ENCODE measurements around the gene ITSN1.

- TF ChIP-seq CTCF (IDR thresholded peaks at IDR 0.05) (no peak), POLR2A (IDR thresholded peaks at IDR 0.05) (no peak)
Observed at GRCh38 chr21:33648555-33648954, 6.3 kb downstream of the ITSN1 start.

All from body of pancreas (tissue), 4 donors.